HepG2 (cell line): ENCODE results near the gene MT1F. TPM values are rescaled to one million over a fixed set of nuclear protein-coding genes. Genes with fewer than 3 reads are reported as not detected.
A peak's percentile ranks its signal among the peaks of the same experiment; 100 is the strongest.

Experiments used
- ETV5 ChIP-seq: IDR thresholded peaks from 2 replicates; pipeline ENCODE4 v1.6.1; 2018; ENCODE audit warnings: missing biosample characterization, missing genetic modification reagents, inconsistent platforms, borderline replicate concordance
- HDAC2 ChIP-seq: sonication (generic); formaldehyde crosslinking; IDR thresholded peaks from 2 replicates; pipeline ENCODE4 v1.4.0; 2020; ENCODE audit warnings: missing genetic modification reagents
- KLF11 ChIP-seq: IDR thresholded peaks from 2 replicates; pipeline ENCODE4 v1.6.1; 2016; ENCODE audit warnings: missing compliant biosample characterization
- KLF13 ChIP-seq: sonication (generic); formaldehyde crosslinking; IDR thresholded peaks from 2 replicates; pipeline ENCODE4 v1.4.0; 2020; ENCODE audit warnings: mild to moderate bottlenecking, missing genetic modification reagents
- MAX ChIP-seq: IDR thresholded peaks from 2 replicates; pipeline ENCODE4 v1.6.1; 2012; ENCODE audit warnings: inconsistent platforms
- MYC ChIP-seq: sonication (generic); formaldehyde crosslinking; IDR thresholded peaks from 2 replicates; pipeline ENCODE4 v1.9.0; 2021; ENCODE audit warnings: missing genetic modification reagents, borderline replicate concordance
- NFRKB ChIP-seq: fragments of 450-650 bp; IDR thresholded peaks from 2 replicates; pipeline ENCODE4 v1.6.1; 2017
- RAD51 ChIP-seq: fragments of 450-650 bp; IDR thresholded peaks from 2 replicates; pipeline ENCODE4 v1.6.1; 2016; ENCODE audit warnings: borderline replicate concordance
- RBFOX2 ChIP-seq: fragments of 200-400 bp; formaldehyde crosslinking; IDR thresholded peaks from 2 replicates; pipeline ENCODE4 v1.6.1; 2017; ENCODE audit warnings: low read depth, mild to moderate bottlenecking, low read length
- TARDBP ChIP-seq: sonication (generic); formaldehyde crosslinking; IDR thresholded peaks from 2 replicates; pipeline ENCODE4 v1.8.0; 2022; ENCODE audit warnings: mild to moderate bottlenecking, missing genetic modification reagents
- THAP7 ChIP-seq: sonication (generic); formaldehyde crosslinking; IDR thresholded peaks from 2 replicates; pipeline ENCODE4 v1.8.1; 2023; ENCODE audit warnings: mild to moderate bottlenecking, missing genetic modification reagents
- TOPORS ChIP-seq: sonication (generic); formaldehyde crosslinking; IDR thresholded peaks from 2 replicates; pipeline ENCODE4 v1.8.0; 2023; ENCODE audit warnings: mild to moderate bottlenecking, missing genetic modification reagents
- ZBTB4 ChIP-seq: sonication (generic); formaldehyde crosslinking; IDR thresholded peaks from 2 replicates; pipeline ENCODE4 v1.4.0; 2020; ENCODE audit warnings: missing genetic modification reagents, mild to moderate bottlenecking, borderline replicate concordance
- ZNF468 ChIP-seq: sonication (generic); formaldehyde crosslinking; IDR thresholded peaks from 2 replicates; pipeline ENCODE4 v1.8.0; 2022; ENCODE audit warnings: mild to moderate bottlenecking, moderate library complexity, missing genetic modification reagents
- ZNF546 ChIP-seq: sonication (generic); formaldehyde crosslinking; conservative IDR thresholded peaks from 2 replicates; pipeline ENCODE4 v1.8.1; 2023; ENCODE audit warnings: mild to moderate bottlenecking, missing genetic modification reagents
- polyA plus RNA-seq, 8 experiments: library from polyadenylated mRNA; depleted of rRNA in 3 of 8; stranded (reverse) in 7 of 8; unstranded in 1 of 8; fragments of >200 nt; fragmentation: Illumina TruSeq in 4 of 8; extraction: Trizol in 4 of 8; gene quantifications; 2 replicates each; pipeline versions ENCODE4 v1.2.1 to v1.2.3, GENCODE V29; 2011 to 2016; ENCODE audit warnings: low read depth in 4 of 8, missing spikeins in 1 of 8, mixed read lengths in 1 of 8; ENCODE audit not compliant: insufficient read depth in 1 of 8
- total RNA-seq, 5 experiments: library from RNA; depleted of rRNA; stranded (reverse); fragments of >200 nt; fragmentation: Illumina TruSeq; extraction: Trizol; gene quantifications; 2 replicates each; pipeline ENCODE4 v1.2.3, GENCODE V29; 2016; ENCODE audit warnings: low read depth in 1 of 5
- TF ChIP-seq, protein P1 (sequence below): sonication (generic); formaldehyde crosslinking; IDR thresholded peaks from 2 replicates; pipeline ENCODE4 v1.4.0; 2020; ENCODE audit warnings: missing genetic modification reagents
- TF ChIP-seq, protein P2 (sequence below): sonication (generic); formaldehyde crosslinking; conservative IDR thresholded peaks from 2 replicates; pipeline ENCODE4 v1.8.1; 2023; ENCODE audit warnings: missing genetic modification reagents
- TF ChIP-seq, protein P3 (sequence below): sonication (generic); formaldehyde crosslinking; IDR thresholded peaks from 2 replicates; pipeline ENCODE4 v1.8.1; 2023; ENCODE audit warnings: mild to moderate bottlenecking, missing genetic modification reagents
- TF ChIP-seq, protein P4 (sequence below): sonication (generic); formaldehyde crosslinking; IDR thresholded peaks from 2 replicates; pipeline ENCODE4 v1.5.0; 2020; ENCODE audit warnings: missing genetic modification reagents

Gene MT1F
- total and polyA plus RNA-seq, 2 of the 13 experiments (the other 11 are each of a cell fraction or from before 2014, with no cell fraction given) = 1.9 to 169 TPM

- TF ChIP-seq, protein P1, sequence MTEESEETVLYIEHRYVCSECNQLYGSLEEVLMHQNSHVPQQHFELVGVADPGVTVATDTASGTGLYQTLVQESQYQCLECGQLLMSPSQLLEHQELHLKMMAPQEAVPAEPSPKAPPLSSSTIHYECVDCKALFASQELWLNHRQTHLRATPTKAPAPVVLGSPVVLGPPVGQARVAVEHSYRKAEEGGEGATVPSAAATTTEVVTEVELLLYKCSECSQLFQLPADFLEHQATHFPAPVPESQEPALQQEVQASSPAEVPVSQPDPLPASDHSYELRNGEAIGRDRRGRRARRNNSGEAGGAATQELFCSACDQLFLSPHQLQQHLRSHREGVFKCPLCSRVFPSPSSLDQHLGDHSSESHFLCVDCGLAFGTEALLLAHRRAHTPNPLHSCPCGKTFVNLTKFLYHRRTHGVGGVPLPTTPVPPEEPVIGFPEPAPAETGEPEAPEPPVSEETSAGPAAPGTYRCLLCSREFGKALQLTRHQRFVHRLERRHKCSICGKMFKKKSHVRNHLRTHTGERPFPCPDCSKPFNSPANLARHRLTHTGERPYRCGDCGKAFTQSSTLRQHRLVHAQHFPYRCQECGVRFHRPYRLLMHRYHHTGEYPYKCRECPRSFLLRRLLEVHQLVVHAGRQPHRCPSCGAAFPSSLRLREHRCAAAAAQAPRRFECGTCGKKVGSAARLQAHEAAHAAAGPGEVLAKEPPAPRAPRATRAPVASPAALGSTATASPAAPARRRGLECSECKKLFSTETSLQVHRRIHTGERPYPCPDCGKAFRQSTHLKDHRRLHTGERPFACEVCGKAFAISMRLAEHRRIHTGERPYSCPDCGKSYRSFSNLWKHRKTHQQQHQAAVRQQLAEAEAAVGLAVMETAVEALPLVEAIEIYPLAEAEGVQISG (CRISPR knock-in tag) = no peak
- TF ChIP-seq ZBTB4 (CRISPR knock-in tag) = no peak
- TF ChIP-seq MYC = 0 out of 2 replicates have a peak, but pooled peaks have one; percentile 4
- no peak for TF ChIP-seq HDAC2 (CRISPR knock-in tag)
- no peak for TF ChIP-seq RAD51
- 0 out of 2 replicates have a peak, but pooled peaks have one; percentile 18 for TF ChIP-seq ZNF546 (CRISPR knock-in tag)
- TF ChIP-seq ETV5 = no peak
- TF ChIP-seq NFRKB = no peak
- TF ChIP-seq MAX = 0 out of 2 replicates have a peak, but pooled peaks have one; percentile 18
- TF ChIP-seq, protein P2, sequence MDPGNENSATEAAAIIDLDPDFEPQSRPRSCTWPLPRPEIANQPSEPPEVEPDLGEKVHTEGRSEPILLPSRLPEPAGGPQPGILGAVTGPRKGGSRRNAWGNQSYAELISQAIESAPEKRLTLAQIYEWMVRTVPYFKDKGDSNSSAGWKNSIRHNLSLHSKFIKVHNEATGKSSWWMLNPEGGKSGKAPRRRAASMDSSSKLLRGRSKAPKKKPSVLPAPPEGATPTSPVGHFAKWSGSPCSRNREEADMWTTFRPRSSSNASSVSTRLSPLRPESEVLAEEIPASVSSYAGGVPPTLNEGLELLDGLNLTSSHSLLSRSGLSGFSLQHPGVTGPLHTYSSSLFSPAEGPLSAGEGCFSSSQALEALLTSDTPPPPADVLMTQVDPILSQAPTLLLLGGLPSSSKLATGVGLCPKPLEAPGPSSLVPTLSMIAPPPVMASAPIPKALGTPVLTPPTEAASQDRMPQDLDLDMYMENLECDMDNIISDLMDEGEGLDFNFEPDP (CRISPR knock-in tag) = no peak
- no peak for TF ChIP-seq ZNF468 (CRISPR knock-in tag)
- peak; percentile 29; the same call in 1 of the 2 replicates for TF ChIP-seq THAP7 (CRISPR knock-in tag)
- no peak for TF ChIP-seq KLF11 (CRISPR knock-in tag)
- TF ChIP-seq TARDBP = peak; percentile 35; the same call in 1 of the 2 replicates
- TF ChIP-seq RBFOX2 = no peak
- 0 out of 2 replicates have a peak, but pooled peaks have one; percentile 38 for TF ChIP-seq TOPORS
- TF ChIP-seq, protein P3, sequence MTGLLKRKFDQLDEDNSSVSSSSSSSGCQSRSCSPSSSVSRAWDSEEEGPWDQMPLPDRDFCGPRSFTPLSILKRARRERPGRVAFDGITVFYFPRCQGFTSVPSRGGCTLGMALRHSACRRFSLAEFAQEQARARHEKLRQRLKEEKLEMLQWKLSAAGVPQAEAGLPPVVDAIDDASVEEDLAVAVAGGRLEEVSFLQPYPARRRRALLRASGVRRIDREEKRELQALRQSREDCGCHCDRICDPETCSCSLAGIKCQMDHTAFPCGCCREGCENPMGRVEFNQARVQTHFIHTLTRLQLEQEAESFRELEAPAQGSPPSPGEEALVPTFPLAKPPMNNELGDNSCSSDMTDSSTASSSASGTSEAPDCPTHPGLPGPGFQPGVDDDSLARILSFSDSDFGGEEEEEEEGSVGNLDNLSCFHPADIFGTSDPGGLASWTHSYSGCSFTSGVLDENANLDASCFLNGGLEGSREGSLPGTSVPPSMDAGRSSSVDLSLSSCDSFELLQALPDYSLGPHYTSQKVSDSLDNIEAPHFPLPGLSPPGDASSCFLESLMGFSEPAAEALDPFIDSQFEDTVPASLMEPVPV = peak; percentile 47; the same call in 1 of the 2 replicates
- TF ChIP-seq, protein P4, sequence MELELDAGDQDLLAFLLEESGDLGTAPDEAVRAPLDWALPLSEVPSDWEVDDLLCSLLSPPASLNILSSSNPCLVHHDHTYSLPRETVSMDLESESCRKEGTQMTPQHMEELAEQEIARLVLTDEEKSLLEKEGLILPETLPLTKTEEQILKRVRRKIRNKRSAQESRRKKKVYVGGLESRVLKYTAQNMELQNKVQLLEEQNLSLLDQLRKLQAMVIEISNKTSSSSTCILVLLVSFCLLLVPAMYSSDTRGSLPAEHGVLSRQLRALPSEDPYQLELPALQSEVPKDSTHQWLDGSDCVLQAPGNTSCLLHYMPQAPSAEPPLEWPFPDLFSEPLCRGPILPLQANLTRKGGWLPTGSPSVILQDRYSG (CRISPR knock-in tag) = no peak
- TF ChIP-seq KLF13 = no peak
Observed at GRCh38 chr16:56658327-56658875, 642 bp downstream of the MT1F start (continued).
